Suprapubic skin (tissue), 4 donors: ENCODE measurements around the gene SLC2A10. TPM values are rescaled to one million over a fixed set of nuclear protein-coding genes. Genes with fewer than 3 reads are reported as not detected.

Source experiments
- DNase-seq, 2 donors: peaks; one replicate each; pipeline ENCODE4 v3.0.0-alpha.2; 2019; ENCODE audit warnings: low spot score in 2 of 2
- H3K27ac ChIP-seq: fragments of 200-600 bp; sonication (generic); one replicate; pipeline ENCODE4 v1.5.1; 2019
- H3K27me3 ChIP-seq: fragments of 200-600 bp; sonication (generic); one replicate; pipeline ENCODE4 v1.5.1; 2019
- H3K36me3 ChIP-seq: fragments of 200-600 bp; sonication (generic); one replicate; pipeline ENCODE4 v1.5.1; 2019
- H3K4me1 ChIP-seq: fragments of 200-600 bp; sonication (generic); one replicate; pipeline ENCODE4 v1.5.1; 2019
- H3K4me3 ChIP-seq: fragments of 200-600 bp; sonication (generic); one replicate; pipeline ENCODE4 v1.5.1; 2019; ENCODE audit warnings: mild to moderate bottlenecking
- H3K9me3 ChIP-seq: fragments of 200-600 bp; sonication (generic); one replicate; pipeline ENCODE4 v1.5.1; 2019
- EP300 ChIP-seq: sonication (generic); formaldehyde crosslinking; IDR thresholded peaks from one replicate; pipeline ENCODE4 v1.6.1; 2017; ENCODE audit warnings: antibody characterized with exemption
- POLR2A ChIP-seq, 2 donors: fragments of 450-650 bp; IDR thresholded peaks; one replicate each; pipeline ENCODE4 v1.6.1; 2017; ENCODE audit warnings: antibody characterized with exemption in 2 of 2, mild to moderate bottlenecking in 2 of 2, moderate library complexity in 2 of 2
- POLR2AphosphoS5 ChIP-seq, 3 donors: sonication (generic); formaldehyde crosslinking; IDR thresholded peaks; one replicate each; pipeline ENCODE4 v1.6.1; 2017; ENCODE audit warnings: antibody characterized with exemption in 3 of 3
- WGBS: methylation state at CpG from one replicate; pipeline ENCODE4 v1.1.5; 2018; 5-methylcytosine and 5-hydroxymethylcytosine counted together
- total RNA-seq, 4 donors: library from RNA; depleted of rRNA; stranded (reverse); fragments of >200 nt; gene quantifications; one replicate each; pipeline ENCODE4 v1.1.0, GENCODE V29; 2016
- TF ChIP-seq, protein P1 (sequence below), 2 donors: fragments of 200-600 bp in 1 of 2; fragments of 450-650 bp in 1 of 2; sonication (generic) in 1 of 2; IDR thresholded peaks; one replicate each; pipeline ENCODE4 v1.5.1; 2016 to 2019; ENCODE audit warnings: antibody characterized with exemption in 2 of 2, mild to moderate bottlenecking in 1 of 2, moderate library complexity in 1 of 2

The SLC2A10 gene
- total RNA-seq, 4 donors from 2014 or later: 2.6 to 8.1 (median 5.5) TPM

- Histone ChIP-seq H3K27me3 (no peaks in the 10 kb centered on the region), H3K4me1 (peaks cover 4% of the 10 kb centered on the region), H3K27ac (no peak overlapping the region), H3K4me3 (no peak overlapping the region), H3K36me3 (no peaks in the 10 kb centered on the region), H3K9me3 (no peaks in the 10 kb centered on the region)
- TF ChIP-seq POLR2AphosphoS5 (IDR thresholded peaks at IDR 0.05) (no peak), POLR2A (IDR thresholded peaks at IDR 0.05) (no peak), EP300 (no peak)
- TF ChIP-seq, protein P1, sequence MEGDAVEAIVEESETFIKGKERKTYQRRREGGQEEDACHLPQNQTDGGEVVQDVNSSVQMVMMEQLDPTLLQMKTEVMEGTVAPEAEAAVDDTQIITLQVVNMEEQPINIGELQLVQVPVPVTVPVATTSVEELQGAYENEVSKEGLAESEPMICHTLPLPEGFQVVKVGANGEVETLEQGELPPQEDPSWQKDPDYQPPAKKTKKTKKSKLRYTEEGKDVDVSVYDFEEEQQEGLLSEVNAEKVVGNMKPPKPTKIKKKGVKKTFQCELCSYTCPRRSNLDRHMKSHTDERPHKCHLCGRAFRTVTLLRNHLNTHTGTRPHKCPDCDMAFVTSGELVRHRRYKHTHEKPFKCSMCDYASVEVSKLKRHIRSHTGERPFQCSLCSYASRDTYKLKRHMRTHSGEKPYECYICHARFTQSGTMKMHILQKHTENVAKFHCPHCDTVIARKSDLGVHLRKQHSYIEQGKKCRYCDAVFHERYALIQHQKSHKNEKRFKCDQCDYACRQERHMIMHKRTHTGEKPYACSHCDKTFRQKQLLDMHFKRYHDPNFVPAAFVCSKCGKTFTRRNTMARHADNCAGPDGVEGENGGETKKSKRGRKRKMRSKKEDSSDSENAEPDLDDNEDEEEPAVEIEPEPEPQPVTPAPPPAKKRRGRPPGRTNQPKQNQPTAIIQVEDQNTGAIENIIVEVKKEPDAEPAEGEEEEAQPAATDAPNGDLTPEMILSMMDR (IDR thresholded peaks at IDR 0.05): no peak
- no peak for DNase-seq
- 90% methylated on average over 11 of the region's 11 CpGs for WGBS
Observed at GRCh38 chr20:46755483-46756413, 46.3 kb downstream of the SLC2A10 start.

GRCh38 chr20:46756419-46756818 lies 47.0 kb downstream of the SLC2A10 start:
- DNase-seq: no peak
- 90% methylated on average over 3 of the region's 3 CpGs for WGBS
- Histone ChIP-seq H3K9me3 (no peaks in the 10 kb centered on the region), H3K4me3 (no peak overlapping the region), H3K4me1 (peaks cover 4% of the 10 kb centered on the region), H3K27me3 (no peaks in the 10 kb centered on the region), H3K36me3 (no peaks in the 10 kb centered on the region), H3K27ac (no peak overlapping the region)
- TF ChIP-seq POLR2A (IDR thresholded peaks at IDR 0.05) (no peak), POLR2AphosphoS5 (IDR thresholded peaks at IDR 0.05) (no peak), EP300 (no peak)

DNA sequence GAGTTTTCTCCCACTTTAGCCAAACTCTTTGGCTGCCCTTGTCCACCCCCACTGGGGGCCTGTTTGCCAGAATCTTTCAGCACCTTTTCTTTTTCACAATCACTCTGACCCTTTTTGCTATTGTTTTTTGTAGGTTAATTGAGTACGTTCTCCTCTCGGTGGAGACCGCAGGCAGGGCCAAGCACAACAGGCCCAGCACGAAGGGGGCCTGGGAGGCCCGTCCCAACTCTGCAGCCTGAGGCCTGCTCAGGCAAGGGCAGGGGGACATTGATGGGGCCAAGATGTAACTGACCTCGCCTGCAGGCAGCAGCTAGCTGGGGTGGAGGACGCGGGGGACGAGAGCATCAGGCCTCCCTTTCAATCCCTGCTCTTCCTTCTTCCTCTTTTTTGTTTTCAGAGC lies 47.7 kb downstream of the SLC2A10 start:
- no peak for DNase-seq
- Histone ChIP-seq H3K27ac (no peak overlapping the region), H3K27me3 (no peaks in the 10 kb centered on the region), H3K36me3 (no peaks in the 10 kb centered on the region), H3K4me3 (no peak overlapping the region), H3K4me1 (peaks cover 4% of the 10 kb centered on the region), H3K9me3 (no peaks in the 10 kb centered on the region)
- TF ChIP-seq POLR2A (IDR thresholded peaks at IDR 0.05): no peak
- TF ChIP-seq POLR2AphosphoS5 (IDR thresholded peaks at IDR 0.05): no peak
- TF ChIP-seq EP300: no peak
- TF ChIP-seq, protein P1 (IDR thresholded peaks at IDR 0.05): no peak
- 85% methylated on average over 9 of the region's 9 CpGs for WGBS

DNA sequence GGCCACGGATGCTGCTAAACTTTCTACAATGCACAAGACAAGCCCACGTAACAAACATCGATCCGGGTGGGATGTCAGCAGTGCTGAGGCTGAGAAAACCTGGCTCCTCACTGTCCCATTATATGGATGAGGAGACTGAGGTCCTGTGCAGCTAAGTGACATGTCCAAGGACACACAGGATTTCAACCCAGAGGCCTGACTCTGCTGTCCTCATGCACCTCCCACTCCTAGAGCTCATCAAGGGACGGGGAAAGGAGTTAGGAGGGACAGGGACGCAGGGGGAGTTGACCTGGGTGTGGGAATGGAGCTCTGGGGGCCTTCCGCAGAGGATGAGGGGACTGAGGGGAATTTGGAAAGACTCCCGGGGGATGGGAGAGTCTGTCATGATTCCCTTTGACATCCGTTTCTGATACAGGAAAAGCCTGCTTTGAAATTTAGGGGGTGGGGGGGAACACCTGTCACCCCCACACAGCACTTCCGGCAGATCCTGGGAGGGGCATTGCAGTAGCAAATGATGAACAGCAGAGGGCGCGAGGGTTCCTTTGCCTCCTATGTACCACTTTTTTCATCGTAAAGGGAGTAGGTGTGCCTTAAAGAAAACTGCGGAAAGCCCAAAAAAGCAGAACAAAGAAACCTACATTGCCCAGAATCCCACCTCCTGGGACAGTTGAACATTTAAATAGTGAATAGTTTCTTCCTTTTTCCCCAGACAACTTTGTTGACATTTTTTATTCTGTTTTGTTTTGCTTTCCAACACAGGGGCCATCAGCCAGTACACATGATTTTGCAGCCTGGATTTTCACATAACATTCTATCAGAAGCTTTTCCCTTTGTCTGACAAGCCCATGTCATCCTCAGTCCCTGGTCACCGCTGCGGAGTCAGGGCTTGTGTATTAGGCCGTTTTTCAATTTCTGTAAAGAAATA lies 48.6 kb downstream of the SLC2A10 start:
- Histone ChIP-seq H3K9me3 (no peaks in the 10 kb centered on the region), H3K4me1 (peaks cover 4% of the 10 kb centered on the region), H3K27ac (no peak overlapping the region), H3K27me3 (no peaks in the 10 kb centered on the region), H3K36me3 (no peaks in the 10 kb centered on the region), H3K4me3 (no peak overlapping the region)
- 46% methylated on average over 17 of the region's 17 CpGs for WGBS
- TF ChIP-seq POLR2A (IDR thresholded peaks at IDR 0.05): no peak
- TF ChIP-seq POLR2AphosphoS5 (IDR thresholded peaks at IDR 0.05): no peak
- TF ChIP-seq, protein P1 (IDR thresholded peaks at IDR 0.05): peak; percentile 81 to 94
- TF ChIP-seq EP300: no peak
- DNase-seq: no peak

DNA sequence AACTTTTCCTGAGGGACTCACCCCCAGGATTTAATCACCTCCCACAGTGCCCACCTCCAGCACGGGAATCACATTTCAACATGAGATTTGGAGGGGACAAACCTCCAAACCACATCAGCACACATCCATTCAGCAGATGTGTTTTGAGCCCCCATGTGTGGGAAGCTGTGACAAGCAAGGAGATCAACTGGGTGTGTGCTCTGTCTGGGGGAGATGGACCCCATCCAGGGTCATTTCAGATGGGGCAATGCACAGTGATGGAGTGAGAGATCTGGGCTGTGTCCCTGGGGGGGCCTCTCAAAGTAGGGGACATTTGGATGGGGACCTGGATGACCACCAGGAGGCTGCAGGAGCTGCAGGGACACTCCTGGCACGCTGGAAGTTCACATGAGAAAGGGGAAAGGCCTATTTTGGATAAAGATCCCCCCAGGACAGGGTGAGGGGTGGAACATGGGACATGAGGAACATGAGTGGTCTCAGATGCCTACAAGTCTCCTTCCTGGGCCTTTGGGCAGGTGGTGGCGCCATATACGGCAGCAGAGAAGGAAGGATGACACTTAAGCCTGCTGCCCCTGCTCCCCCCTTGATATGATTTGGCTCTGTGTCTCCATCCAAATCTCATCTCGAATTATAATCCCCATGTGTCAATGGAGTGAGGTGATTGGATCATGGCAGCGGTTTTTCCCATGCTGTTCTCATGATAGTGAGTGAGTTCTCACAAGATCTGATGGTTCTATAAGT lies 49.6 kb downstream of the SLC2A10 start:
- Histone ChIP-seq H3K4me1 (peaks cover 4% of the 10 kb centered on the region), H3K27ac (no peak overlapping the region), H3K9me3 (no peaks in the 10 kb centered on the region), H3K27me3 (no peaks in the 10 kb centered on the region), H3K36me3 (no peaks in the 10 kb centered on the region), H3K4me3 (no peak overlapping the region)
- WGBS: 86% methylated on average over 6 of the region's 6 CpGs
- no peak for DNase-seq
- no peak for TF ChIP-seq EP300
- no peak for TF ChIP-seq POLR2A (IDR thresholded peaks at IDR 0.05)
- TF ChIP-seq, protein P1 (IDR thresholded peaks at IDR 0.05): no peak
- TF ChIP-seq POLR2AphosphoS5 (IDR thresholded peaks at IDR 0.05): no peak
